Body of pancreas (tissue), 4 donors: Measurements from ENCODE around the gene CEP68.

ENCODE experiments used
- CTCF ChIP-seq, 7 experiments: fragments of 450-650 bp in 4 of 7; fragments of 200-600 bp in 3 of 7; sonication (generic) in 3 of 7; IDR thresholded peaks; one replicate each; pipeline ENCODE4 v1.5.1; 2016 to 2019; ENCODE audit warnings: antibody characterized with exemption in 7 of 7
- POLR2A ChIP-seq, 3 donors: fragments of 450-650 bp; IDR thresholded peaks; one replicate each; pipeline ENCODE4 v1.6.1; 2016; ENCODE audit warnings: antibody characterized with exemption in 3 of 3, mild to moderate bottlenecking in 2 of 3

DNA sequence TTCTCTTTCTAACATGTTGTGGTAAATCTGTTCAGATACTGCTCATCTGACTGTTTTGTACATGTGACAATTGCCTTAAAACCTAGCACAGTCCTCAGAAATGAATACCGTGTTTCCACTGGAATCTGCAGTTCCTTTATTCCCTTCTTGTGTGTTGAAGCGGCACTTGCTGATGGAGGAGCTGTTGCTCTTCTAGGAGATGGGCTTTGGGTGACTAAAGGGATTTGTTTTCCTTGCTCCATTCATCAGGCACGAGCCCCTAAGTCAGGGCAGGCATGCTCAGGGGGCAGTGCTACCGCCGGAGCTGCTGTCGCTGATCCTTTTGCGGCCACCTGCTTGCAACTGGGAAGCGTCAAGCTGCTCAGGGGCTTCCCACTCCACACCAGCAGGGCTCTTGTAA lies 32.5 kb upstream of the CEP68 start:
- no peak for TF ChIP-seq POLR2A (IDR thresholded peaks at IDR 0.05)
- TF ChIP-seq CTCF (IDR thresholded peaks at IDR 0.05) = no peak
